GM21576 (cell line): ENCODE results near the gene UBFD1.
A peak's percentile ranks its signal among the peaks of the same experiment; 100 is the strongest.
"Not testable (repeated sequence)": the region's sequence is repeated elsewhere in the genome, so short reads cannot be mapped to it uniquely, and the experiment has no call there.

ENCODE experiments used
- ATAC-seq: cut with Tn5 transposase; IDR thresholded peaks from one replicate; pipeline ENCODE4 v1.9.1; 2021; ENCODE audit warnings: mild to moderate bottlenecking, moderate library complexity; ENCODE audit not compliant: unreplicated experiment

The UBFD1 gene

DNA sequence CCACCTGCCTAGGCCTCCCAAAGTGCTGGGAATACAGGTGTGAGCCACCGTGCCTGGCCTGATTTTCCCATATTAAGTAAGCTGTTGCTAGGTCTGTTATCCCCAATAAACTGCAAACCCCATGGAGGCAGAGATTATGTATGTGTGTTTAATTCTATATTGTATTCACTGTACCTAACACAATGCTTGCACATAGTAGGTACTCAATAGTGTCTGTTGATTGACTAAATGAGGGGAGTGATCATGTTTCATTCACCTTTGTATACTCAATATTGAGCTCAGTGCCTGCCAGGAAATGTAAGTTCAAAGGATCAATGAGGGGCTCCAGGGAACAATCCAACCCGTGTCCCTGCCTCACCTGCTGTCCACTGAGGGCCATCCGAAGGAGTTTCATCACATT lies 32.6 kb upstream of the UBFD1 start:
- no peak for ATAC-seq

DNA sequence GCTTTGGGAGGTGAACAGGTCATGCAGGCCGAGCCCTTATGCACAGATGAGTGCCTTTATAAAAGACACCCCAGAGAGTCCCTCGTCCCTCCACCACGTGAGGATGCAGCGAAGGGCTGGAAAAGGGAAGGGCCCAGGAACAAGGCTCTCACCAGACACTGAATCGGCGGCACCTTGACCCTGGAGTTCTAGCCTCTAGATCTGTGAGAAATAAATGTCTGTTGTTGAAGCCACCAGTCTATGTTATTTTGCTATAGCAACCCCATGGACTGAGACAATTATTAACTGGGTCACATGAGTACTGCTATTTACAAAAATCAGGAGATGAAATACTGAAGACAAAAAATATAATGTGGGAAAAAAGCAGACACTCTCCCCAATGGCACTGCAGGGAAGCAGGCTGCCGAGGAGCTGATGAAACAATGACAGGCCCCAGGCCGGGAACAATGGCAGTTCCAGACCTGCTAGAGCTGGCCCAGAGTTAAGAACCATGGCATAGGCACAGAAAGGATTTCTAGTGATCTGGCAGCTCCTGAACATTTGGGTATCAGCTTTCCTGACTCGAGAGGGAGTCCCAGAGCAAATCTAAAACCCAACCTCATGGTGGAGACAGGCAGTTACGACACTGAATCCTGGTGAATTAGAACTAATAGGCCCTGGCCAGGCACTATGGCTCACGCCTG lies 29.4 kb upstream of the UBFD1 start:
- ATAC-seq: no peak

DNA sequence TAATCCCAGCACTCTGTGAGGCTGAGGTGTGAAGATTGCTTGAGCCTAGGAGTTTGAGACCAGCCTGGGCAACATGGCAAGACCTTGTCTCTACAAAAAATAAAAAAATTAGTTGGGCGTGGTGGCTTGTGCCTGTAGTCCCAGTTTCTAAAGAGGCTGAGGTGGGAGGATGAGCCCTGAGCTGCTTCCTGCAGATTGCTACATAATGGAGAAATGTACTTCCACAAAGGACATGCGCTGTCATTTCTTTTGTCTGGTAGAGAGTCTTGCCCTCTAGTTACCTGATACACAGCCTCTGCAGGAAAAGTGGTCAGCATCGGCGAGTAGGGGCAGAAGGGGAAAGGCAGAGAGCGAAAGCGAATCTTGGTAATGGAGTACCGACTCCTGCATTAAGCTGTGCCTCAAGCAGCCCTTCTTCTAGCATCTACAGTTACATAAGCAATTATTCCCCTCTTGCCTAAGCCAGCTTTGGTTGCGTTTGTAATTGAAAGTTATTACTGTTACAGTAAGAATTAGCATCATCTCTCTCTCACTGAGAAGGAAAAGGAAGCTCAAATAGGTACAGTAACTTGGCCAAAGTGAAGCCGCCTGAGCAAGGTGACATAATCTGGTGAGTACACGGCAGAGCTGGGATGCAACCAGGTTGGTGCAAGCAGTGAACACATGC lies 28.8 kb upstream of the UBFD1 start:
- no peak for ATAC-seq

DNA sequence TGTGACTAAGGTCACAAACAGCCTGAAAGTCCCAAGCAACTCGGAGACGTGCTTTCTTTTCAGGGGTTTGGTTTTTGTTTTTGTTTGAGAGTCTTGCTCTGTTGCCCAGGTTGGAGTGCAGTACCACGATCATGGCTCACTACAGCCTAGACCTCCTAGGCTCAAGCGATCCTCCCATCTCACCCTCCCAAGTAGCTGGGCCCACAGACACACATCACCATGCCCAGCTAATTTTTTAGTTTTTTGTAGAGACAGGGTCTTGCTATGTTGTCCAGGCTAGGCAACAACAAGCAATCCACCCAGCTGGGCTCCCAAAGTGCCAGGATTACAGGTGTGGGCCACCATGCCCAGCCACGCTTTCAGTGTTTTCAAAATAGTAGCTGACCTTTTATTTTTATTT lies 27.5 kb upstream of the UBFD1 start:
- ATAC-seq: no peak

DNA sequence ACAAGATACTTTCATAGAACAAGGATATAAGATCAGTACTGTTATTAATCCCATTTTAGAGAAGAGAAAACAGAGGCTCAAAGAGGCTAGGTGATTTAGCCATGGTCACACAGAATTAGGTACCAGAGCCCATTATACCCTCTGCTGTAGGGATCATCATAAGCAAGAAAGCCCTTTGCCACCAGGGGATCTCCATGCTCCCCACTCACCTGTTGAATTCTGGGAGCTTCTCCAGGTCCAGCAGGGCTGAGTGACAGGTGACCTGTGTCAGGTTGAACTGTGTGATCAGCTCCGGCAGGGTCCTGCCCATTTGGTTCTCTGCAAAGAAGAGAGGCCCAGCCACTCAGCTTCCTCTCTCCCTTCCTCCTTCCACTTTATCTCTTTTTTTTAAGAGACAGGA lies 25.1 kb upstream of the UBFD1 start:
- no peak for ATAC-seq

DNA sequence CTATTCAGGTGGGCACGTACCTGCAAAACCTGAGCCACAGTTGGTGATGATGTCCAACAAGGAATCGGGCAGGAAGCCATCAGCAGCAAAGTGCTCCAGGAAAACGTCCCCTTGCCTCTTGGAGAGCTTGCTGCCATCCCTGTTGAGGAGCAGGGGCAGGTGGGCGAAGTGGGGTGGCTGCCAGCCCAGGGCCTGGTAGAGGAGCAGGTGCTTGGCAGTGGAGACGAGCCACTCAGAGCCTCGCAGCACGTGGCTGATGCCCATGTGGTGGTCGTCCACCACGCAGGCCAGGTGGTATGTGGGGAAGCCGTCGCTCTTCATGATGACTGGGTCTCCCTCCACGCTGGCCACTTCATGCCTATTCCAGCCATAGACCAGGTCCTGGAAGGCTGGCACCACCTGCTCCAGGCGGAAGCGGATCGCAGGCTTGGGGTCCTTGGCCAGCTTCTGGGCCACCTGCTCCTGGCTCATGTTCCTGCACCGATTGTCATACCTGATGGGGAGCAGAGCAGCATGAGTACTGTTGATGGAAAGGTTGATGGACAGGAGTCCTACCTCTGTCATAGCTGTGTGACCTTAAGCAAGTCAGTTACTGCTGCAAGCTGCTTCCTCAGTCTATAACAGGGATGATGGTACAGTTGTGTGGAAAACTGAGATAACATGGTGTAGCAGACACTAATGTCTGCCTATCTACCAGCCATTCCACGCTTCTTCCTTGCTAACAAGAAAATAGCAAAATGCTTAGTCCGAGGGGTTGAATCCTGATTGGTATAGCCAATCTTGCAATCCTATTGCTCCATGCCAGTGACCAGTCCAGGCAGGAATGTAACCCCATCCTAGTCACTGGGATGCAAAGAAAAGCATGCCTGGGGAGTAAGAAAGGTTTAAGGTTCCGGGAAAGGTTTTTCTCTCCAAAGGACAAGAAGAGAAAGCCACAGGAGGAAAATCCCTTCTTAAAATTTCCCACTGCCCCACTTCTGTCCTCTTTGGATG lies 22.4 kb upstream of the UBFD1 start:
- ATAC-seq: no peak

DNA sequence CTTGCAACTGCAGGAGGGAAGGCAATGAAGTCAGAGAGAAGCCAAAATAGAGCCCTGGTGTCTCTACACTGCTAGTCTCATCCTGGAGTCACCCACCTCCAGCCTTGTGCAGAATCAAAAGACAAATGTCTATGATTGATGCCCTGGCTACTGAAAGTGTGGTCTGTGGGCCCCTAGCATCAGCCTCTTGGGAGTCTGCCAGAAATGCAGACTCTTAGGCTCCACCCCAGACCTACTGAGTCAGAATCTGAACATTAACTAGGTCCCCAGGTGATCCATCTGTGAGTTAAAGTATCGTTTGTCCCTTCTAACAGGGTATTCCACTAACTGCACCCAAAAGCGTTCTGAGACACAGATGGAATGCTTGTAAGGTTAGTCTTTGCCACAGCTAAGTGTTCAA lies 21.6 kb upstream of the UBFD1 start:
- no peak for ATAC-seq

DNA sequence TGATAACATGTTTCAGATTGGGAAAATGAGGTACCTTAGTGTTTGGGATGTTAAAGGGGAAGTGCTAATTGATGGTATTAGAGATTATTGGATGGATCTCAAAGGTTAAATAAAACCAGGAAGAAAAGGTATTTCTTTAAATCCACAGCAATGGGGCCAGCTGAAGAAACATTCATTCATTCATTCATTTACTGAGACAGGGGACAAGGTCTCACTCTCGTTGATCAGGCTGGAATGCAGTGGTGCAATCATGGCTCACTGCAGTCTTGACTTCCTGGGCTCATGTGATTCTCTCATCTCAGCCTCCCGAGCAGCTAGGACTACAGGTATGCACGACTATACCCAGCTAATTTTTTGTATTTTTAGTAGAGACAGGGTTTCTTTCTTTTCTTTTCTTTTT lies 20.1 kb upstream of the UBFD1 start:
- no peak for ATAC-seq

DNA sequence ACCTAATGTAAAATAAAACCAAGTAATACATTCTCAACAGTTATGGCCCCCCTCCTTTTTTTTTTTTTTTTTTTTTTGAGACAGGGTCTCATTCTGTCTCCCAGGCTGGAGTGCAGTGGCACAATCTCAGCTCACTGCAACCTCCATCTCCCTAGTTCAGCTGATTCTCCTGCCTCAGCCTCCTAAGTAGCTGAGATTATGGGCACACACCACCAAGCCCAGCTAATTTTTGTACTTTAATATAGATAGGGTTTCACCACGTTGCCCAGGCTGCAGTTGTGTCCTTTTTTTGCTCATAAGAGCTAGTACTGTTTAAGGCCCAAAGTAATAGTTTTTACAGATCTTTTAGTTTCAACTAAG lies 18.6 kb upstream of the UBFD1 start:
- no peak for ATAC-seq

DNA sequence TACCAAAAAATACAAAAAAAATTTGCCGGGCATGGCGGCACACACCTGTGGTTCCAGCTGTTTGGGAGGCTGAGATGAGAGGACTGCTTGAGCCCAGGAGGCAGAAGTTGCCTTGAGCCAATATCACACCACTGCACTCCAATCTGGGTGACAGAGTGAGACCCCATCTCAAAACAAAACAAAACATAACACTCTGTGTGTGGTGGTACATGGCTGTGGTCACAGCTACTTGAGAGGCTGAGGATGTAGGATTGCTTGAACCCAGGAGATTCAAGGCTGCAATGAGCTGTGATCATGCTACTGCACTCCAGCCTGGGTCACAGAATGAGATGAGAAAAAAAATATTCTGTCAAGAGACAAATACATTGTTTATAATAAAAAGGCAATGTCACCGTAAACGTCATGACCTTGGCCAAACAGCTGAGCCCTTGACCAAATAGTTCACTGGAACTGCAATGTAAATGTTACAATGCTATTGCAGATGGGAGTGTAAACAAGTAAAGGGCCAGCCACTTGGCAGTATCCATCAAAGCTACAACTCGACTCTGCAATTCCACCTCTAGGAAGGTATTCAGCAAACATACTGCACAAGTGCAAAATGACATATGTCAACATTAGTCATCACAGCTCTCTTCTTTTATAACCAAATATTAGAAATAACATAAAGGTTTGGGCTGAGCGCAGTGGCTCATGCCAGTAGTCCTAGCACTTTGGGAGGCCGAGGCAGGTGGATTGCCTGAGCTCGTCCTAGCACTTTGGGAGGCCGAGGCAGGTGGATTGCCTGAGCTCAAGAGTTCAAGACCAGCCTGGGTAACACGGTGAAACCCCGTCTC lies 17.3 kb upstream of the UBFD1 start:
- ATAC-seq: no peak

DNA sequence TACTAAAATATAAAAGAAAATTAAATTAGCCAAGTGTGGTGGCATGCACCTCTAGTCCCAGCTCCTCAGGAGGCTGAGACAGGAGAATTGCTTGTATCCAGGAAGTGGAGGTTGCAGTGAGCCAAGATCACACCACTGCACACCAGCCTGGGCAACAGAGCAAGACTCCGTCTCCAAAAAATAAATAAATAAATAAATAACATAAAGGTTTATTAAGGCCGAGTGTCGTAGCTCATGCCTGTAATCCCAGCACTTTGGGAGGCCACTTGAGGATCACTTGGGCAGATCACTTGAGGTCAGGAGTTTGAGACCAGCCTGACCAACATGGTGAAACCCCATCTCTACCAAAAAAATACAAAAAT lies 16.7 kb upstream of the UBFD1 start:
- not testable (repeated sequence) for ATAC-seq

DNA sequence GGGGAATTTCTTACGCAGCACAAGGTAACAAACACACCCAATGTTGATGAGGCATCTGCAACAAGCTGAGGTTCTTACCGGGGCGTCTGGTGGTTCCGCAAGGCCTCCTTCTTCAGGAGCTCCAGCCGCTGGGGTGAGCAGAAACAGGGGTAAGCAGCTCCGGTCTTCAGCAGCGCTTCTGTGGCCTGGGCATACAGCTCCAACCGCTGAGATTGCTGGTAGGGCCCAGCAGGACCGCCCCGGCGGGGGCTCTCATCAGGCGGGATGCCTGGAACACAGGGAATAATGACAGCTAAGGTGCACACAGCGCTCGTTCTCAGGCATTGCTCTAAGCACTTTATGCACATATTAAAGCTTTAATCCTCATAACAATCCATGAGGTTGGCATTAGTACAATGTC lies 13.1 kb upstream of the UBFD1 start:
- no peak for ATAC-seq

DNA sequence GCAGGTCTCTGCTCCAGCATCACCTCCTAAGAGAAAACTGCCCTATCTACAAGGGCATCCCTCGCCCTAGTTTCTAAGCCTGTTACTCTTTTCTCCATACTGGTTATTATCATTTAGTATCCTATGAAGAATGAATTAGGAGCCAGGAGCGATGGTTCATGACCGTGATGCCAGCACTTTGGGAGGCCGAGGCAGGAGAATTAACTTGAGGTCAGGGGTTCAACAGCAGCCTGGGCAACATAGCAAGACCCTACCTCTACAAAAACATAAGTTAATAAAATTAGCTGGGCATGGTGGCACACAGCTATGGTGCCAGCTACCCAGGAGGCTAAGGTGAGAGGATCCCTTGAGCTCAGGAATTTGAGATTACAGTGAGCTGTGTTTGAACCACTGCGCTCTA lies 7.6 kb upstream of the UBFD1 start:
- no peak for ATAC-seq

DNA sequence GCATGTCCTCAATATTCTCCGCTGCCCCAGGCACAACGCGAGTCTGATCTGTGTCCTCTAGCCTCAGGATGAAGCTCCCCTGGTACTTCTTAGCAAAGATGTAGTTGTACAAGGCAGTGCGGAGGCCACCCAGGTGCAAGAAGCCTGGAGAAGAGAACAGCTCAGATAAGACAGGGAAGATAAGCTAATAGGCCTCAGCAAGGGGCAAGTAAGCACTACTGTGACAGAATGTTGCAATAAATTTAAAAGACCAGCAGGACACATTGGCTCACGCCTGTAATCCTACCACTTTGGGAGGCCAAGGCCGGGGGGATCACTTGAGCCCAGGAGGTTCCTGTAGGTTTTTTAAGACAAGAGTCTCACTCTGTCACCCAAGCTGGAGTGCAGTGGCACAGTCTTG lies 5.4 kb upstream of the UBFD1 start:
- ATAC-seq: no peak

DNA sequence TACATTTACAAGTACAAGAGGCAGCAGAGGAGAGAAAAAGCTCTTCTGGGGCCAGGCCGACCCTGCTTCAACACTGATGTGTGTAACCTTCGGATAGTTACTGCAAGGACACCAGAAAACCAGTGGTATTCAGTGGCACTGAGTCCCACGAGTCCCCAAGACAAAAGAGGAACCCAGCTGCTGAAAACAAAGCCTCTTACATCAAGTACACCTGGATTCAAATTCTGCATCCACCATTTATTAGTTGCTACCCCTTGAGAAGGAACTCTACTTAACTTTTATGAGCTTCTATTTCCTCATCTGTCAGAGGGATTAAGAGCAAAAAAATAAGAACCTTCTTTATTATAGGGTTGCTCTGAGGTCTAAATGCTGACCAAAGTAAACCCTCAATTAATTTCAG lies 3.0 kb upstream of the UBFD1 start:
- ATAC-seq: no peak

DNA sequence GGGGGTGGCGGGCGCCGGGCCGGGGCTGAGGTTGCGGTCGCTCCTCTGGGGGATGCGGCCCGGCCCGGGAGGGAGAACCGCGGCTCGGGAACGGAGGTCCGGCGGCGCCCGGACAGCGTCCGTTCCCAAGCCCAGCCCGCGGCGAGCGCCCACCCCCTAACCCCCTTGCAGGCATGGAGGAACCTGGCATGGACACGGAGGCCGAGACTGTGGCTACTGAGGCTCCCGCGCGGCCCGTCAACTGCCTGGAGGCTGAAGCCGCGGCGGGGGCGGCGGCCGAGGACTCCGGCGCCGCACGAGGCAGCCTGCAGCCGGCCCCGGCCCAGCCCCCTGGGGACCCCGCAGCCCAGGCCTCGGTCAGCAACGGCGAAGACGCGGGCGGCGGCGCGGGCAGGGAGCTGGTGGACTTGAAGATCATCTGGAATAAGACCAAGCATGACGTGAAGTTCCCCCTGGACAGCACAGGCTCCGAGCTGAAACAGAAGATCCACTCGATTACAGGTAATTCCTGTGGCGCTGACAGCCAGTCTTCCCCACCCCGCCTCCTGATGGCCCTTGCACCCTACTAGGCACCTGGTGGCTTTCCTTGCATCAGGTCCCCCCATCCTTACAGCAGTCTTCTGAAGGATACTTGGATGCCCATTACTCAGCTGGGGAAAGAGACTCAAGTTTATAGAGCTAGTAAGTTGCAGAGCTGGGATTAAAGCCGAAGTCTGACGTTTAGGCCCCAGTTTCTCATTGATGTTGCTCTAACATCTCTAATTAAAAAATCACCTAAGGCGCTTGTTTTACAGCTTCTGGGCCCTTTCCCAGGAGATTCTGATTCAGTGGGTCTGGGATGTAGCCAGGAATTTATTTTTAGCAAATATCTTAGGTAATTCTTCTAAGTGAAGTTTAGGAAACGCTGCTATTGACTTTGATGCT lies 514 bp downstream of the UBFD1 start:
- peak; percentile 7 for ATAC-seq

DNA sequence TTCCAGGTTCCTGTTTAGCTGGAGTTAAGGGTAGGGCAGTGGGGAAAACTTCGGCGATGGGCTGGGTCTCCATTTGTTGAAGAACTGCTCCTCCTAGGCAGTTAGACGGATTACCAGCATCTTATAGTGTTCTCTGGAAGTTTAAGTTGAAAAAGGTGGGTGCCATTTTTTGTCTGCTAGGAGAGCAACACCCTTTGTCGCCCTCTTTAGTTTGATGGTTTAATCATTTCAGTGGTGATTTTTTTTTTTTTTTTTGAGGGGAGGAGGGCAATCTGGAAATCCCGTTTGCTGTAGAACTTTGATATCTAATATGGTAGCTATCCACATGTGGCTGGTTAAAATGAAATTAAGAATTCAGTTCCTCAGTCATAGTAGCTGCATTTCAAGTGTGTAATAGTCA lies 4.1 kb downstream of the UBFD1 start:
- no peak for ATAC-seq

DNA sequence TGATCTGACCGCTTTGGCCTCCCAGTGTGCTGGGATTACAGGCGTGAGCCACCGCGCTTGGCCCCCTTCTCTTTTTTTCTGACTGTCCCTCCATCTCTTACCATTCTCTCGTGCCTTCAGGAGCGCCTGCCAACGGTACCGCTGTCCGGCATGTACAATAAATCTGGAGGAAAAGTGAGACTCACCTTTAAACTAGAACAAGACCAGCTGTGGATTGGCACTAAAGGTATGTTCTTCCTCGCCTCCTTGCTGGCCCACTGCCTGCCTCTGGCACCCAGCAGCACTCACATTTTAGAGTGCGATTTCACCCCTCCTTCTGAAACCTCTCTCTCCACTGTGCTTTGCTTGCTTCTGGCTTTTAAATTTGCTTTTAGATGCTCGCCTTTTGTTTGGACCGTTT lies 5.0 kb downstream of the UBFD1 start:
- no peak for ATAC-seq

DNA sequence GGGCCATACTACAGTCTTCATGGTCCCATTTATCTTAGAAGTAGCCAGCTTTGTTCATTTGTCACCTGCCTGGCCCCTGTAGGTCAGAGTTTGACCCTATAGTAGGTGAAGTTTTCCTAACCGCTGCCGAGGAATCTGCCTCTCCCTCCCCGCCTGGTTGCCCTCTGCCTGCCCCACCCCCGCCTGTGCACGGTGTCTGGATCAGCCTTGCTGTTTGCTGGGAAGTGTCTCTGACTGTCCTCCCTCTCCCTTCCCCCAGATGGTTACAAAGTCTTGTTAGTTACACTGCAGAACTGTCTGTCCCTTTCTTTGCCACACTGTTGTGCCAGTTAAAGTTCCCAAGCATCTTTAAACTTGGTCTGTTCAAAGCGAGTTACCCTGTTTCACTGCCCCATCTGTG lies 5.7 kb downstream of the UBFD1 start:
- ATAC-seq: no peak
